GM12801 (cell line): ENCODE measurements around the gene RNF150.

Experiments
- TF ChIP-seq, protein P1 (sequence below): IDR thresholded peaks from one replicate; pipeline ENCODE4 v1.5.1; 2011; ENCODE audit warnings: control low read depth; ENCODE audit not compliant: insufficient read length; ENCODE audit errors: extremely low read depth

The RNF150 gene

DNA sequence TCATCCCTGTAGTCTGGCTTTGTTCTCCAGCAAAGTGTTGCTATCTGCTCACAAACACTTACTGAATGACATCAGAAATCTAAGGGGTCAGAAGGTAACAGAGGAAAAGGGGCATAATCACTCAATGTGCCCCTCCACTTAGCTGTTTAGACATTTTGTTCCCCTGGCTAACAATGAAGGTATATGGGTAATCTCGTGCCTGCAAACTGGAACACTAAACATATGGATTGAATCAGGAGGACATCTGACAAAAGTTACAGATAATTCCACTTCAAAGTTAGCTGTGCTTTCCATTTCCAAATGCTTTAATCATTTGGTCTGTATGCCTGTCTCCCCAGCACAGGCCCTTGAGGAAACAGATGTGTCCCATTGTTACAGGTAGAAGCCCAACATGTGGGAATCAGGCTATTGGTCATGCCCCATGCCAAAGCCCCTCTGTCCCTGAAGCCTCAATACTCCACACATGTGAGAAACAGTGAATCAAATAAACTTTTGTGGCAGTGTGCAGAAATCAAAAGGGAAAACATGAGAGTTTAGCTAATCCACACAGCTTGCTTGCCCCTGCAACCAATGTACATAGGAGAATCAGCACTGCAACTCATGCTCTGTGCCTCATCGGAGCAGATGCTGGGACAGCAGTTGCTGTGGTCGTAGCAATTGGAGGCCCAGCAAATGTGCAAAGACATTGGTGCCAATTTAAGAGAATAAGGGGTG is 111.7 kb downstream of the RNF150 start:
- TF ChIP-seq, protein P1, sequence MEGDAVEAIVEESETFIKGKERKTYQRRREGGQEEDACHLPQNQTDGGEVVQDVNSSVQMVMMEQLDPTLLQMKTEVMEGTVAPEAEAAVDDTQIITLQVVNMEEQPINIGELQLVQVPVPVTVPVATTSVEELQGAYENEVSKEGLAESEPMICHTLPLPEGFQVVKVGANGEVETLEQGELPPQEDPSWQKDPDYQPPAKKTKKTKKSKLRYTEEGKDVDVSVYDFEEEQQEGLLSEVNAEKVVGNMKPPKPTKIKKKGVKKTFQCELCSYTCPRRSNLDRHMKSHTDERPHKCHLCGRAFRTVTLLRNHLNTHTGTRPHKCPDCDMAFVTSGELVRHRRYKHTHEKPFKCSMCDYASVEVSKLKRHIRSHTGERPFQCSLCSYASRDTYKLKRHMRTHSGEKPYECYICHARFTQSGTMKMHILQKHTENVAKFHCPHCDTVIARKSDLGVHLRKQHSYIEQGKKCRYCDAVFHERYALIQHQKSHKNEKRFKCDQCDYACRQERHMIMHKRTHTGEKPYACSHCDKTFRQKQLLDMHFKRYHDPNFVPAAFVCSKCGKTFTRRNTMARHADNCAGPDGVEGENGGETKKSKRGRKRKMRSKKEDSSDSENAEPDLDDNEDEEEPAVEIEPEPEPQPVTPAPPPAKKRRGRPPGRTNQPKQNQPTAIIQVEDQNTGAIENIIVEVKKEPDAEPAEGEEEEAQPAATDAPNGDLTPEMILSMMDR, result no peak

DNA sequence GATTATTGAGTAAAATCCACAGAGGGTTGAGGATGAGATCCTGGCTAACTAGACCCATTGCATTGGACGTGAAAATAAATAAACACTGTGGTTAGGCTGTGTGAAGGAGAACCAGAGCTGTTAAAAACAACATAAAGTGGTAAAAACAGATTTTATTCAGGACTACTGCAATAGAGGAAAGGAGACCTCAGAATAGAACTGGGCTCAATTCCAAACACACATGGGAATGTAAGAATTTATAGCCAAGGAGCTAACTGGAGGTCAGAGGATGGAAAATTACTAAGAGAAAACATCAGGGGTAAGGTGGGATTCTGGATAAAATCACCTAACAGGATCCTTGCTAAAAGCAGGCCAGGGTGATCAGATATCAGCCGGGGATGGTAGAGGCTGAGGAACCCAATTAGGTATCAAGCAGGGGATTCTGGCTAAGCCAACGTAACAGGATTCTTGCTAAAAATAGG is 112.4 kb downstream of the RNF150 start:
- TF ChIP-seq, protein P1, result no peak

DNA sequence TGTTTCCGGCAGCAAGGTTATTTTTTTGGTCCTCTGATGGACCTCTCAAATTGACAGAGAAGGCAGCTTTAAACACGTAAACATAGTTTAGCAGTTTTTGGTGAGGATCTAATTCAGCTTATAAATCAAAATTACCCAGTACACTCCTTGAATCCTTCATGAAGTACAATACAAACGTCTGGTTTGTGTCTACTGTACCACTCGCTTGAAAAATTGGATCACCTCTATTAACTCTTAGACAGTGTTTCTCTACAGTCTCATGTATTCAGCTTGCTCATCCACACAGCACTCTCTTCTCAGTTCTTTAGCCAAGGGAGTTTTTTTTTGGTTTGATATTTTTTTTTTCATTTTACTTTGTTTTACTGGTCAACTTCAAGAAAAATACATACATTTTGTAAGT is 113.5 kb downstream of the RNF150 start:
- TF ChIP-seq, protein P1, result no peak

DNA sequence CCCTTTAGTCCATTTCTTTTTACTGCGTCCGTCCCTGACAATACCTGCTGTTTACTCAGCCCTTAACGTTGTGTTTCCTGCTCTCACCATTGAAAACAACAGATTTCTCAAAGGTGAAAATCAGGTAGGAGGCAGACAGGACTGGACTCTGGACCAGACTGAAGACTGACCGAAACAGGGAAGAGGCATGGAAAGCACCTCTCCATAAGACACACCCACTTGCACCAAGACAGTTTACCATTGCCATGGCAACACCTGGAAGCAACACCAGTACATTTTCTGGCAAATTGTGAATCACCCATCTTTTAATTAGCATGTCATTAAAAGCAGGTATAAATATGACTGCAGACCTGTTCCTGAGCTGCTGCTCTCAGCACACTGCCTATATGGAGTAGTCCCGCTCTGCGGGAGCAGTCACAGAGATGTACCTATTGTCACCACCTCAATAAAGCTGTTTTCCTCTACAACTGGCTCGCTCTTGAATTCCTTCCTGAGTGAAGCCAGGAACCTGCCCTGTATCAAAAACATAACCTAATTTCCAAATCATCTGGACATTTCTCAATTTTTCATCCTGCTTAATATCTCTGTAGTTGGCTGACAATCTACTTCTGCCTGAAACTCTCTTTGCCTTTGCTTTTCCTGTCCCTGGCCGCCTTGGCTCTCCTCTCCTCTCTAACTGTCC is 117.0 kb downstream of the RNF150 start:
- TF ChIP-seq, protein P1, result no peak

DNA sequence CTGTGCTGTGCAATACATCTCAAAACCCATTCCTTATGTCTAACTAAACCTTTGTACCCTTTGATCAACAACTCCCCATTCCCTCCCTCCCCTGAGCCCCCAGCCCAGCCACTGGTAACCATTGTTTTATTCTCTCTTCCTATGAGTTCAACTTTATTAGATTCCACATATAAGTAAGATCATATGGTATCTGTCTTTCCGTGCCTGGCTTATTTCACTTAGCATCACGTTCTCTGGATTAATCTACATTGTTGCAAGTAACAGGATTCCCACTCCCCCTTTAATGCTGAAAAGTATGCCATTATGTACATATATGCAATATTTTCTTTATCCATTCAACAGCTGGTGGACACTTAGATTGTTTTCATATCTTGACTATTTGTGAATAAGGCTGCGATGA is 119.4 kb downstream of the RNF150 start:
- TF ChIP-seq, protein P1, result no peak

DNA sequence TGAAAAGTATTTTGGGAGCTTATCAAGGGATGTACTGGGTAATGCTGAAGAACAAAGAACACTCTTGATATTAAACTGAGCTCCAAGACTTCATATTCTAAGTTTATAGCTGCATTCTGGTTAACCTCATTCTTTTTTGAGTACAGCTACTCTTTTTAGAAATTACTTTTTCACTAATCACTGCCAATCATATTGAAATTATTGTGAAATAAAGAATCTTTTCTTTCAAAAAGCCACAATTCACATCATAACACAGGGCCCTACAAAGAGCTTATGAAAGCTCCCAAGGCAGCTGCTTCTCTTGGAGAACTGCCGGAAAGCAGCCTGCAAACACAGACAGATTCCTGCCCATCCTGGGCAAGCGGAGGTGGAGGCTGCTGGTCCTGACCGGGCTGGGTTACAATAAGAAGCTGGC is 121.4 kb downstream of the RNF150 start:
- TF ChIP-seq, protein P1, result no peak

DNA sequence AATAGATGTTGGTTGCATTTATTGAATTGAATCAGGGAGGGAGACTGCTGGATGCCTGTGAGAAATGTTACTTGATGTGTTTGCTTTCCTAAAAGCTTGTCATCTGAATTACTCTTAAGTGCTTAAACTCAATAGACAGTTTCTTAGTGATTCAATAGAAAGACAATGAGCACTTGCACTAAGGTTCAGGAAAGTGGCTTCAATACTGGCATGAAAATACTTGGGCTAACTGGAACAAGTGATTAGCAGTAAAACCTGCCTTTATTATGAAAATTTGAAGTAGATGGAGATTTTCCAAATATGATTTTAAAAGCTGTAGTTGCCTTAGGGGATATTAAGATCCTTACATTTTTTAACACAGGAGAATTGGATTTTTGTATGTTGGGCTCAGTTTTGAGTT is 123.3 kb downstream of the RNF150 start:
- TF ChIP-seq, protein P1, result no peak
